MCF 10A (cell line): ENCODE measurements around the gene PELI3. TPM values are rescaled to one million over a fixed set of nuclear protein-coding genes. Genes with fewer than 3 reads are reported as not detected.

Source experiments
- BruUV-seq: library from RNA; stranded (reverse); fragments of 400-500 nt; replicated peaks from 2 replicates; lab custom pipeline; 2021; lab: Mats Ljungman, UMichigan
- CTCF ChIA-PET: fragments of 300-600 bp; sonication (Branson Sonifier 250); formaldehyde crosslinking; extraction: SDS; loops from one replicate; lab custom pipeline; 2021; ENCODE audit warnings: antibody characterized with exemption, inconsistent platforms; lab: Yijun Ruan, JAX
- POLR2A ChIA-PET: fragments of 300-600, 350-650 bp; sonication (Branson Sonifier 250); formaldehyde crosslinking; extraction: SDS; loops from one replicate; lab custom pipeline; 2020; ENCODE audit warnings: antibody characterized with exemption, inconsistent platforms; lab: Yijun Ruan, JAX
- DNase-seq: peaks from one replicate; pipeline ENCODE4 v3.0.0-alpha.2; 2018; ENCODE audit not compliant: unreplicated experiment
- H3K27ac Mint-ChIP-seq: one replicate; pipeline ENCODE4 v1.8.0; 2022; ENCODE audit warnings: mild to moderate bottlenecking, low read depth, mixed read lengths; ENCODE audit not compliant: unreplicated experiment
- H3K27me3 Mint-ChIP-seq: one replicate; pipeline ENCODE4 v1.8.0; 2022; ENCODE audit warnings: mixed read lengths; ENCODE audit not compliant: insufficient read depth, unreplicated experiment
- H3K36me3 Mint-ChIP-seq: one replicate; pipeline ENCODE4 v1.8.0; 2022; ENCODE audit warnings: mild to moderate bottlenecking, moderate library complexity, mixed read lengths; ENCODE audit not compliant: insufficient read depth, unreplicated experiment
- H3K4me1 Mint-ChIP-seq: one replicate; pipeline ENCODE4 v1.8.0; 2022; ENCODE audit warnings: mixed read lengths; ENCODE audit not compliant: insufficient read depth, unreplicated experiment
- H3K4me3 Mint-ChIP-seq: one replicate; pipeline ENCODE4 v1.8.0; 2022; ENCODE audit warnings: mild to moderate bottlenecking, moderate library complexity, mixed read lengths; ENCODE audit not compliant: unreplicated experiment
- H3K9me3 Mint-ChIP-seq: one replicate; pipeline ENCODE4 v1.8.0; 2022; ENCODE audit warnings: mixed read lengths; ENCODE audit not compliant: unreplicated experiment
- intact Hi-C: fragments of 100-400 bp; cut with micrococcal nuclease; formaldehyde crosslinking; loops from 2 replicates; pipeline ENCODE4 v1.14.1; 2022
- total RNA-seq: library from RNA; stranded (reverse); gene quantifications from 2 replicates; pipeline ENCODE4 v1.2.3, GENCODE V29; 2022
- TF ChIP-seq, protein P1 (sequence below): fragments of 200-600 bp; IDR thresholded peaks from one replicate; pipeline ENCODE4 v1.8.0; 2022; ENCODE audit warnings: antibody characterized with exemption, mild to moderate bottlenecking; ENCODE audit not compliant: unreplicated experiment

PELI3 gene
- total RNA-seq, 1 experiment from 2014 or later: 6.1 TPM

DNA sequence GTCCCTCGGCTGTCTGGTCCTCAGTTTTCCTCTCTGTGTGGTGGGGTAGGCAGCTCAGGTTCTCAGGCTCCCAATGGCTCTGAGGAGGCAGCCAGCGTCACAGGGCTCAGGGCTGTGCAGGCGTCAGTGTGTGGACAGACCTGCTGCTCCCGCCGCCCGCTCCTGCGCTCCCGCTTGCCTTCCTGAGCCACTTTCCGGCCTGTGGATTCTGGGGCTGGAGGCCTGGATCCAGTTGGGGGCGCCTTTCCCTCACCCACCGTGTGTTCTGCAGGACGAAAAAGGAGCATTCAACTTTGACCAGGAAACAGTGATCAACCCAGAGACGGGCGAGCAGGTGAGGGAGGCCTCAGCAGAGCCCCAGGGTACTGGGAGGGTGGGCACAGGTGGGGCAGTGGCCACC is 28.2 kb downstream of the PELI3 start:
- CTCF ChIA-PET: interaction anchor here (0.6 to 1.0 kb wide), 2 partner anchors 13 to 478 kb away, joined by 3 read pairs; no protein-coding TSS in a partner anchor
- POLR2A ChIA-PET: no interaction called here
- no TSS peak for BruUV-seq
- DNase-seq: no peak
- TF ChIP-seq, protein P1, sequence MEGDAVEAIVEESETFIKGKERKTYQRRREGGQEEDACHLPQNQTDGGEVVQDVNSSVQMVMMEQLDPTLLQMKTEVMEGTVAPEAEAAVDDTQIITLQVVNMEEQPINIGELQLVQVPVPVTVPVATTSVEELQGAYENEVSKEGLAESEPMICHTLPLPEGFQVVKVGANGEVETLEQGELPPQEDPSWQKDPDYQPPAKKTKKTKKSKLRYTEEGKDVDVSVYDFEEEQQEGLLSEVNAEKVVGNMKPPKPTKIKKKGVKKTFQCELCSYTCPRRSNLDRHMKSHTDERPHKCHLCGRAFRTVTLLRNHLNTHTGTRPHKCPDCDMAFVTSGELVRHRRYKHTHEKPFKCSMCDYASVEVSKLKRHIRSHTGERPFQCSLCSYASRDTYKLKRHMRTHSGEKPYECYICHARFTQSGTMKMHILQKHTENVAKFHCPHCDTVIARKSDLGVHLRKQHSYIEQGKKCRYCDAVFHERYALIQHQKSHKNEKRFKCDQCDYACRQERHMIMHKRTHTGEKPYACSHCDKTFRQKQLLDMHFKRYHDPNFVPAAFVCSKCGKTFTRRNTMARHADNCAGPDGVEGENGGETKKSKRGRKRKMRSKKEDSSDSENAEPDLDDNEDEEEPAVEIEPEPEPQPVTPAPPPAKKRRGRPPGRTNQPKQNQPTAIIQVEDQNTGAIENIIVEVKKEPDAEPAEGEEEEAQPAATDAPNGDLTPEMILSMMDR: no peak
- Mint-ChIP-seq H3K36me3 (peaks cover 48% of the 10 kb centered on the region), H3K4me1 (no peaks in the 10 kb centered on the region), H3K27ac (no peak overlapping the region), H3K4me3 (no peak overlapping the region), H3K9me3 (no peaks in the 10 kb centered on the region), H3K27me3 (no peaks in the 10 kb centered on the region)
- intact Hi-C loops: no loop called here

- no peak overlapping the region for H3K27ac Mint-ChIP-seq
- H3K4me3 Mint-ChIP-seq: no peak overlapping the region
- H3K9me3 Mint-ChIP-seq: no peaks in the 10 kb centered on the region
- no TSS peak for BruUV-seq
- peak; percentile 6 for DNase-seq
- H3K27me3 Mint-ChIP-seq: no peaks in the 10 kb centered on the region
- H3K4me1 Mint-ChIP-seq: no peaks in the 10 kb centered on the region
- TF ChIP-seq, protein P1: peak; percentile 32
- peaks cover 51% of the 10 kb centered on the region for H3K36me3 Mint-ChIP-seq
- ChIA-PET POLR2A (no interaction called here), CTCF (interaction anchor here (0.6 to 1.0 kb wide), 2 partner anchors 13 to 478 kb away, joined by 3 read pairs; no protein-coding TSS in a partner anchor)
- intact Hi-C loops: no loop called here
Observed at GRCh38 chr11:66495401-66495854, 28.7 kb downstream of the PELI3 start.

- Mint-ChIP-seq H3K4me1 (no peaks in the 10 kb centered on the region), H3K4me3 (no peak overlapping the region), H3K36me3 (peaks cover 51% of the 10 kb centered on the region), H3K9me3 (no peaks in the 10 kb centered on the region), H3K27me3 (no peaks in the 10 kb centered on the region), H3K27ac (no peak overlapping the region)
- TF ChIP-seq, protein P1: no peak
- CTCF ChIA-PET: no interaction called here
- BruUV-seq: no TSS peak
- intact Hi-C loops: no loop called here
- DNase-seq: no peak
- POLR2A ChIA-PET: no interaction called here
Observed at GRCh38 chr11:66497206-66497605, 30.5 kb downstream of the PELI3 start.

DNA sequence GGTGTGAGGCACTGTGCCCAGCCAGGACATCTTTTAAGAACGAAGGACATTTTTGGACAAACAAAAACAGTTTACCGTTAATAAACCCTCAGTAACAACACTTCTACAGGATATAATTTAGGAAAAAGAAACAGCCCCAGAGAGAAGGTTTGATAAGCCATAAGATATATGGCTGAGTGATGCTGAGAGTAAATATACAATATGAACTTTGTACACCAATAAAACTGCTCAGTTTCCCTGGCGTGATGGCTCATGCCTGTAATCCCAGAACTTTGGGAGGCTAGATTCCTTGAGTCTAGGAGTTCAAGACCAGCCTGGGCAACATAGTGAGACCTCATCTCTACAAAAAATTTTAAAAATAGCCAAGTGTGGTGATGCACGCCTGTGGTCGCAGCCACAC is 31.8 kb downstream of the PELI3 start:
- CTCF ChIA-PET: no interaction called here
- BruUV-seq: no TSS peak
- Mint-ChIP-seq H3K36me3 (peaks cover 42% of the 10 kb centered on the region), H3K27ac (no peak overlapping the region), H3K9me3 (no peaks in the 10 kb centered on the region), H3K4me3 (no peak overlapping the region), H3K27me3 (no peaks in the 10 kb centered on the region), H3K4me1 (no peaks in the 10 kb centered on the region)
- POLR2A ChIA-PET: no interaction called here
- DNase-seq: no peak
- intact Hi-C loops: no loop called here
- TF ChIP-seq, protein P1: no peak
